ENCODE data around the gene SLBP. TPM values are rescaled to one million over a fixed set of nuclear protein-coding genes. Genes with fewer than 3 reads are reported as not detected.
A peak's percentile ranks its signal among the peaks of the same experiment; 100 is the strongest.

SLBP gene
- polyA plus RNA-seq, 1 donor: 90.2 TPM

DNA sequence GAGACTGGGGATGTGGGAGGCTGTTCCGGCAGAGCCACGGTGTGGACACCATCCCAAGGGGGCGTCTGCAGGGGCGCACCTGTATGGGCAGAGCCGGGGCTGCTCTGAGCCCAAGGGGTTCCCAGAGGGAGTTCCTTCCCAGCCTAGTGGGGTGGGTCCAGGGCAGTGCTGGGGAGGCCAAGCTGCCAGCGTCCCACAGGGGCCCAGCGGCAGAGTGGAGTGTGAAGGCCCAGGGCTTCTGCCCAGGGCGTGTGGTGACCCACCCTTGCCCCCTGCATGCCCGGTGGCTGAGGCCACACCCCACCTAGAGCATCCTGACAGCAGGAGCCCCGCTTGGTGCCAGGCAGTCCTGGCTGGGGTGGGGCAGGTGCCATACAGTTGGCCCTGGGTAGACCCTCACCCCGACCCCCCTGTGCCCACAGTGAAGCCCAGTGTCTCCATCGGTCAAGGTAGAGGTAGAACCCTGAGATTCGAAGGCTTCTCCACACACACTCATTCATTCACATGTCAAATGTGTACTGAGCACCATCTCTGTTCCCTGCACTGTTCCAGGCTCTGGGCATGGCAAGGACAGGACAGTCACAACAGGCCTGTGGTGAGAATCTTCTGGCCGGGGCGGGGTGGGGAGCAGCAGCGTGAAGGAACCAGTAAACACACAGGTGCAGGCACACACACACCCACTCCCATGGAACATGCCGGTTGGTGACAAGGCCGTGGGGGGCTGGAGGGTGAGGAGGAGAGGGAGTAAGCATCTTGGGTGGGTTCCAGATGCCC lies 38.4 kb upstream of the SLBP start:
- DNase-seq: no peak

- no peak for DNase-seq
Observed at GRCh38 chr4:1749826-1750225, 37.7 kb upstream of the SLBP start.

DNA sequence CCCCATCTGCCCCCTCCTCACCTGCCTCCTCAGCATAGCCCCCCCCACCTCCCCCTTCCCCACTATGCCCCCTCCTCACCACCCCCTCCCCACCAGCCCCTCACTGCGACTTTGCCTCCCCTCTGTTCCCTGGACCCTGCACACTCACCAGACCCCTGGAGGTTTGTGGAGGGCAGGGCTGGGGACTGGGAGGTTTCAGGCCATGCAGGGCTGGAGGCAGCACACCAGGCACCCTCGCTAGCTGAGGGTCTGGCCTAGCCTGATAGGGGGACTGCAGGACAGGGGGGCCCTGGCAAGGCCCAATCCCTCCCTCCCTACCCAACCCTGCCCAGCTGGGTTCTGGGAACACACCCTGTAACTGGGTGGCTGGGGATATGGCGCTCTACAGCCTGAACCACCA lies 37.3 kb upstream of the SLBP start:
- DNase-seq: no peak

DNA sequence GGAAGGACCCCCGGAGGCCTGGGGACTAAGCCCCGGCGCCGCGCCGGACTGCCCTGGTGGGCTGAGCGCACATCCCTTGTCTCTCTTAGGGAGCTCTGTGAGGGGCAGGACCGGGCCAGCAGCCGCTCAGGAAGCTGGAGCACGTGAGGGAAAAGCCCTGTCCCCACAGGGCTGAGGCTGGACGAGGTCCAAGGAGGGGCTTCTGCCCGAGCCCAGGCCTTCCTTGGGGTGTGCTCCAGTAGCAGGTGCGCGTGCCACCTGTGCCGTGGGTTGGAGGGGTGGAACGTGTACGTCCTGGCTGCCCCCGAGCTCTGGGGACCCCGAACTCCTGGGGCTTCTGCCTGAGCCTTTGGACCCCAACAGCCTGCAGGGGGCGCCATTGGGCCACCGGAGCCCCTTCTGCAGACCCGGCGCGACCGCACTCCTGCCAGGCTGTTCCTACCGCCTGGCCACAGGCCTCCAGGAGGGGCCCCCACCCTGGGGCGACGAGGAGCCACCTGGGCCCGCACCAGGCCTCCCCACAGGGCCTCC lies 36.4 kb upstream of the SLBP start:
- no peak for DNase-seq

- DNase-seq: no peak
Observed at GRCh38 chr4:1747603-1747967, 35.5 kb upstream of the SLBP start.

DNA sequence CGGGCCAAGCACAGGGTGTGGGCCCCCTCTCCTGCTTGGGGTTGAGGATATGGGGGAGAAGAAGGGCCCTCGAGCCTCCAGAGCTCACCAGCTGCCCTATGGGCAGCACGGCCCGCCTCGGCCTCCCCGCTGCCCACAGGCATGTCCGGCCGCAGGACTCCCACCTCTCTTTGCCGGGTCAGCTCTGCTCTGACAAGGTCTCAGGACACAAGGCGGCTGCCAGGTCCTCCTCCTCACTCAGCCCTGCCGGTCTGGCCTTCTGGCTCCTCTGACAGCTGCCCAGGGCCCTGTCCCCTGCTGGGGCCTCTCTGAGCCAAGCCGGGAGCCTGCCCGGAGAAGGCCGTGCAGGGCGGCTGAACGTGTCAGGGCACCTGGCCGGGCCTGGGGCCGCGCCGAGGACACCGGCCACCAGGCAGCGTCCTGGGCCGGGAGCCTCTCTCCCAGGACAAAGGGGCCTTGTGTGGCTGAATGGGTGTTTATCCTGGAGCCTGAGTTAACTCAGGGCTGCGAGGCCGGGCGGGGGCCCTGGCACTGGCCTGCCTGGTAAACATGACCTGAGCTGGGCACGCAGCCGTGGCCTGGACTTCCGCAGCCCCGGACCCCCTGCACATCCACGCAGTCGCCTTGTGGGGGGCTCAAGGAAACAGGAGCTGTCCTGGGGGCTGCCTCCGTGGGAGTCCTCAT lies 34.9 kb upstream of the SLBP start:
- DNase-seq: no peak

DNA sequence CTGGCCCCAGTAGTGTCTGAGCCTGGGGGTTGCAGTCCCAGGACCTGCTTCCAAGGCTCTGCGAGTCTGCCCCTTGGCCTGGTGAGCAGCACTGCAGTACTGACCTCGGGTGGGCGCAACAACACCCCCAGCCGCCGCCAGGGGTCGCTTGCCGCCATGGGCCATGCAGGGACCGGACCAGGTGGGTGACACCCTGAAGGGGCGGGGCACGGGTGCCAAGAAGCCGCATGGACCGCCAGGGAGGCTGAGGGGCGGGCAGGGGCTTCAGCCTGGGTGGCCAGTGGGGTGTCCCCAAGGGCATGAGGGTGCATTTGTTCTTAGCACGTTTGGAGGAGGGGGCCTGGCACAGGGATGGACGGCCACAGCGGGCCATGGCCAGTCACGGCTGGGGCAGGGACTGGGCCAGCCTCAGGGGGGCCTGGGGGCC lies 34.2 kb upstream of the SLBP start:
- DNase-seq: no peak

DNA sequence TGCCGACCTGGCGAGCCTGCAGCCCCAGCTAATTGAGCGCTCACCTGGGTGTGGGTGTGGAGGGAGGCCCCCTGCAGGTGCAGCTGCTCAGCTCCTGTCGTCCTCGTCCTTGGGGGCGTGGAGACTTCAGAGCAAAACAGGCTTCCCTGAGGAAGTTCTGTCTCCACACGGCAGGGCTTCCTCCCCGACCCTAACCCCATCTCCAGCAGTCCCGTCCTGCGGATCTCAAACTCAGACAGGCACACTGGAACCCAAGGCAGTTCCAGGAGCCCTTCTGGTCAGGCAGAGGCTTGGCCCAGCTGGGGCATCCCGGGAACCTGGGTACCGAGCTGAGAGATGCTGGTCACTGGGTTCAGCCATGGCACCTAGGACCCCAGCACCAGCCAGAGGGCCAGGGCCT lies 33.6 kb upstream of the SLBP start:
- no peak for DNase-seq

DNA sequence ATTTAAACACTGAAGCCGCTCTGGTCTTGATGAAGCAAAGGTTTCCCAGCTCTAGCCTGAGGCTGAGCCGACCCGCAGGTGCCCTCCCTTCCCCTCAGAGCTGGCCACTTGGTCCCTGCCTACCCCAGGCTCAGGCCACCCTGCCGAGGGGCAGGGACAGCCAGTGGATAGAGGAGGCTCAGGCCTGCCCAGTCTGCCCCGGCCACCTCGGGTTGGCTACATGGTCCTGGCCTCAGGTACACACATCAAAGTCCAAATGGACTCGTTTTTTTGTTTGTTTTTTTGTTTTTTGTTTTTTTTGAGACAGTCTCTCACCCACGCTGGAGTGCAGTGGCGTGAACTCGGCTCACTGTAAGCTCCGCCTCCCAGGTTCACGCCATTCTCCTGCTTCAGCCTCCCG lies 33.0 kb upstream of the SLBP start:
- no peak for DNase-seq

DNA sequence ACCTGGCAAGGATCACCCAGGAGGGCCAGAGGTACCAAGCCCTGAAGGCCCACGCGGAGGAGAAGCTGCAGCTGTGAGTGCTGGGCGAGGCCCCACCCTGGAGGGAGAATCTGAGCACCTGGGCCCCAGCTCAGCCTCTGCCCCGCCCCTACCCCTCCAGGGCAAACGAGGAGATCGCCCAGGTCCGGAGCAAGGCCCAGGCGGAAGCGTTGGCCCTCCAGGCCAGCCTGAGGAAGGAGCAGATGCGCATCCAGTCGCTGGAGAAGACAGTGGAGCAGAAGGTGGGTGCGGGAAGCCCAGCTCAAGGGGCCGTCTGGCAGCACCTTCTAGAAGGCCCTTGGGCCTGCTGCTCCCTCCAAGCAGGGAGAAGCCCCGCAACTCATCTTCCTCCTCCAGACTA lies 32.4 kb upstream of the SLBP start:
- DNase-seq: no peak

- DNase-seq: no peak
Observed at GRCh38 chr4:1743975-1744374, 31.9 kb upstream of the SLBP start.

DNA sequence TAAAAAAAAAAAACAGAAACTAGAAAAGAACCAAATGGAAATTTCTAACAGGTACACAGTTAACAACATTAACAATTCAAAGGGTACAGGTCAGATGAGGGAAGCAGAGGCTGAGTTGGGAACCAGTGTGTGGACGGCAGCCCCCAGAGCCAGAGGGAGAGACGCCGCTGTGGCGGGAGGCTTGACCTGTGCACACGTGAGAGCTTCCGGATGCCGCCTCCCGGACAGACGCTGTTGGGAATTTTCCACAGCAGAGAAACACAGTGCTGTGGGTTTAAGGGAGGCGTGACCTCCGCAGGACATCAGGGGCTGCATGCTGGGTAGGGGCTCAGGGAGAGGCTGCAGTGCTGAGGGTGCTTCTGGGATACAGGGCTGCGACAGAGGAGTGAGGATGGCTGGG lies 31.4 kb upstream of the SLBP start:
- no peak for DNase-seq

GRCh38 chr4:1741208-1741607 lies 29.1 kb upstream of the SLBP start:
- no peak for DNase-seq

GRCh38 chr4:1740021-1740545 lies 28.0 kb upstream of the SLBP start:
- no peak for DNase-seq

DNA sequence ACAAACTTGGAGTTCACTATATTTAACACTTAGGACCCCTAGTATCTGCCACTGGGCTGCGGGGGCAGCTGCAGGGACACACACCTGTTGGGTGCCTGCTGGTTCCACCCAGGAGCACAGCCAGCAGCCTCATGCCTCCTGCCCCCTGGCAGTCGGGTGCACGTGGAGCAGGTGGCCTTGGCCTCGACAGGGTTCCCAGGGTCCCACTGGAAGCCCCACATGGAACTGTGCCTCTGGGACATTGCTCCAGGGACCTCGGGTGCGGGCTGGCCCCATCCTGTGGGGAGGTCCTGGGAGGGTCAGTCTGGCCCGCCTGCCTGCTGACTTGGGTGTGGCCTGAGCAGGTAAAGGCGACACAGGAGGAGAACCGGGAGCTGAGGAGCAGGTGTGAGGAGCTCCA lies 27.2 kb upstream of the SLBP start:
- DNase-seq: no peak

- no peak for DNase-seq
Observed at GRCh38 chr4:1738410-1738809, 26.3 kb upstream of the SLBP start.

GRCh38 chr4:1737666-1738065 lies 25.5 kb upstream of the SLBP start:
- DNase-seq: no peak

GRCh38 chr4:1736812-1737211 lies 24.7 kb upstream of the SLBP start:
- DNase-seq: peak; percentile 41

GRCh38 chr4:1735215-1735614 lies 23.1 kb upstream of the SLBP start:
- no peak for DNase-seq

DNA sequence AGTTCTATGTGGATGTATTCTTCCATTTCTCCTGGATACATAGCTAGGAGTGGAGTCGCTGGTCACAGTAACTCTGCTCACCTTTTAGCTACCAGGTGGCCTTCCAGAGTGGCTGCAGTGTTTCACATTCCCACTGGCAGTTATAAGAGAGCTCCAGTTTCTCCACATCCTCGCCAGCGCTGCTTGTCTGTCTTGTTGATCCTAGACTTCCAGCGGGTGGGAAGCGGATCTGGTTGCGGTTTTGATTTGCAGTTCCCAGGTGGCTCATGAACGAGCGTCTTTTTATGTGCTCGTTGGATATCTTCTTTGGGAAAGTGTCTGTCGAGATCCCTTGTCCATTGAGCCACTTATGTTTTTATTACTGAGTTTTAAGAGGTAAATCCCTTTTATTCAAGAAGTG lies 20.8 kb upstream of the SLBP start:
- peak; percentile 34 for DNase-seq

DNA sequence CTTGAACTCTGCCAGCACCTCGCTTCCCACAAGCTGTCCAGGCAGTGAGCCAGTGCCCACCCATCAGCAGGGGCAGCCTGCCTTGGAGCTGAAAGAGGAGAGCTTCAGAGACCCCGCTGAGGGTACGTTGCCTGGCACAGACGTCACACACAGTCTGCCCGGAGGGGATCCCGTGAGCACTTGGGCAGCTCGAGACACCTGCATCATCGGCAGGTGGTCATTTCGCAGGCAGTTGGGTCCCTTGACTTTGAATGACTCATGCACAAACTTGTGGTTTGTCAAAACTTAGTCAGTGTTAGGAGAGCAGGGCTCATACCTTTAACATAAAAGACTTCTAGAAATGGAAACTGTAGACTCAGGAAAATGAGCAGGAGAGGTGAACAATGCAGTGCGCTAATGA lies 19.1 kb upstream of the SLBP start:
- DNase-seq: no peak

- DNase-seq: no peak
Observed at GRCh38 chr4:1730532-1731135, 18.5 kb upstream of the SLBP start.

Measured in left kidney (tissue), 2 donors.